Coronary artery (tissue), 2 donors: Measurements from ENCODE around the gene POMT2.
"Not testable (repeated sequence)": the region's sequence is repeated elsewhere in the genome, so short reads cannot be mapped to it uniquely, and the experiment has no call there.

Experiments used
- DNase-seq: peaks from one replicate; pipeline ENCODE4 v3.0.0-alpha.2; 2017; ENCODE audit warnings: low spot score
- H3K27ac ChIP-seq, 2 donors: fragments of 200-600 bp; sonication (generic); one replicate each; pipeline ENCODE4 v1.5.1; 2016 to 2019
- H3K4me3 ChIP-seq: fragments of 200-600 bp; sonication (generic); 2 replicates; pipeline ENCODE4 v1.5.1; 2016; ENCODE audit warnings: mild to moderate bottlenecking, moderate library complexity
- TF ChIP-seq, protein P1 (sequence below): fragments of 200-600 bp; sonication (generic); IDR thresholded peaks from one replicate; pipeline ENCODE4 v1.5.1; 2019; ENCODE audit warnings: antibody characterized with exemption

The POMT2 gene

DNA sequence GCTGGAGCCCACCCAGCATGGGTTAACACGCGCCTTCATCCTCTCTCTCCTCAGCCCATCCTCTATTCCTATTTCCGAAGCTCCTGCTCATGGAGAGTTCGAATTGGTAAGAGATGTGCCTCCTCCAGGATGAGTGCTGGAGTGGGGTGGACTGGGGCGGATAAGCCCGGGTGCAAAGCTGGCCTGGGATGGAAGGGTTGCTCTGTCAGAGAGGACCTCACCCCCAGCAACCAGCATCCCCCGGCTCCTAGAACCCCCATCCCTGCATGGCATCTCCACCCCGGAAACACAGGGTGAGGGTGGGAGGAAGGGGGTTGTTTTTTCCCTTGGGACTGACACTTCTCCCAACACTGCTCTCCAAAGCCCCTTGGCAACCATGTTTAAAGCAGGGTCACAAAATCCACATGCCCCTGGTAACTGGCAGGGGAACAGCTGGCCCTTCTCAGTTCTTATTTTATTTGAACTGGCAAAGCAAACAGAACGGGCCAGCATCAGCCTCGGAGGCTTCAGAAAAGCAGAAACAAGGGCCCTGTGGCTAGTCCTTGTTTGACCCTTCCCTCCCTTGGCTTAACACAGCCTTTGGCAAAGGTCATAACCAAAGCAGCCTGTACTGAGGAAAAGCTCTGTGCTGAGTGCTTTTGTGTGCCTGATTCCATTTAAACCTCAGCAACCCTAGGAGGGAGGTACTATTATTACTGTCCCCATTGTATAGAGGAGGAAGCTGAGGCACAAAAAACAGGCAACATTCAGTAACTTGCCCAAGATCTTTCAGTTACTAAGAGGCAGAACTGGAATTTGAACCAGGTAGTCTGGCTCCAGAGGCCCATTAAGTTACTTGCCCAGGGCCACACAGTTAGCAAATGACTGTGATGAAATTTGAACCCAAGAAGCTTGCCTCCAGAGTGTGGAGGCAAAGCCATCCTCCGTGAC is 4.4 kb upstream of the POMT2 start:
- TF ChIP-seq, protein P1, sequence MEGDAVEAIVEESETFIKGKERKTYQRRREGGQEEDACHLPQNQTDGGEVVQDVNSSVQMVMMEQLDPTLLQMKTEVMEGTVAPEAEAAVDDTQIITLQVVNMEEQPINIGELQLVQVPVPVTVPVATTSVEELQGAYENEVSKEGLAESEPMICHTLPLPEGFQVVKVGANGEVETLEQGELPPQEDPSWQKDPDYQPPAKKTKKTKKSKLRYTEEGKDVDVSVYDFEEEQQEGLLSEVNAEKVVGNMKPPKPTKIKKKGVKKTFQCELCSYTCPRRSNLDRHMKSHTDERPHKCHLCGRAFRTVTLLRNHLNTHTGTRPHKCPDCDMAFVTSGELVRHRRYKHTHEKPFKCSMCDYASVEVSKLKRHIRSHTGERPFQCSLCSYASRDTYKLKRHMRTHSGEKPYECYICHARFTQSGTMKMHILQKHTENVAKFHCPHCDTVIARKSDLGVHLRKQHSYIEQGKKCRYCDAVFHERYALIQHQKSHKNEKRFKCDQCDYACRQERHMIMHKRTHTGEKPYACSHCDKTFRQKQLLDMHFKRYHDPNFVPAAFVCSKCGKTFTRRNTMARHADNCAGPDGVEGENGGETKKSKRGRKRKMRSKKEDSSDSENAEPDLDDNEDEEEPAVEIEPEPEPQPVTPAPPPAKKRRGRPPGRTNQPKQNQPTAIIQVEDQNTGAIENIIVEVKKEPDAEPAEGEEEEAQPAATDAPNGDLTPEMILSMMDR = no peak
- no peak overlapping the region for H3K27ac ChIP-seq
- no peak overlapping the region for H3K4me3 ChIP-seq
- no peak for DNase-seq

DNA sequence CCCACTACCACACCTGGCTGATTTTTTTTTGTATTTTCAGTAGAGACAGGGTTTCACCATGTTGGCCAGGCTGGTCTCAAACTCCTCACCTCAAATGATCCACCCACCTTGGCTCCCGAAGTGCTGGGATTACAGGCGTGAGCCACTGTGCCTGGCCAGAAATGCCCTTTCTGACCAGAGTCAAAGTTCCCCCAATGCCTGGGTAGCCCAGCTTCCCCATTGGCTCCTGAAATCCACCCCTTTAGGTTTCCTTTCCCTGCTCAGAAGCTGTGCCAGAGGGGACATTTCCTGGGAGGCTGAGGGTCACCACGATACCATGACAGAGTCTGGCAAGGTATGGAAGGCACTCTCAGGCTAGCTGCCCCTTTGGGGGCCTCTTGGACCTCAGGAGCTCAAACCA is 3.6 kb upstream of the POMT2 start:
- Histone ChIP-seq H3K4me3 (no peak overlapping the region), H3K27ac (no peak overlapping the region)
- DNase-seq = no peak
- TF ChIP-seq, protein P1 = no peak

DNA sequence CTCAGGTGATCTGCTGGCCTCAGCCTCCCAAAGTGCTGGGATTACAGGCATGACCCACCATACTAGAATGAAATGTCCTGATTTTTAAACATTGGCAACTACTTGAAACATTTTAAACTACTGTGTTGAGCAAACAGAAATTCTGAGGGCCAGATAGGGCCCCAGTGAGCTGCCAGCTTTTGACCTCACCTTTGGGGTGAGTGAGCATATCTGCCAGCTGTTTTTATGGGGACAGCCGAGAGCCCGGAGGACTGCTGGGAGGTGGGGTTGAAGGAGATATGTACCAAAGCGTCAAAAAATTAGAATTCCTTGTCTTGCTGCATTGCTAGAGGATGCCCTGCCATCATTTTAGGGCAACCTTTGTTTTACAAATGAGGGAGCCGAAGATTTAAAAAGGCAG is 2.9 kb upstream of the POMT2 start:
- DNase-seq = peak; percentile 43
- H3K4me3 ChIP-seq = no peak overlapping the region
- TF ChIP-seq, protein P1 = no peak
- no peak overlapping the region for H3K27ac ChIP-seq

GRCh38 chr14:77322951-77323350 is 2.3 kb upstream of the POMT2 start:
- DNase-seq = peak; percentile 38
- no peak overlapping the region for H3K27ac ChIP-seq
- H3K4me3 ChIP-seq = no peak overlapping the region
- TF ChIP-seq, protein P1 = no peak

- peak overlapping the region; percentile 91 to 98 for H3K27ac ChIP-seq
- peak; percentile 53 for DNase-seq
- TF ChIP-seq, protein P1 = no peak
- H3K4me3 ChIP-seq = peak overlapping the region; percentile 89
Observed at GRCh38 chr14:77322250-77322902, 1.7 kb upstream of the POMT2 start.

DNA sequence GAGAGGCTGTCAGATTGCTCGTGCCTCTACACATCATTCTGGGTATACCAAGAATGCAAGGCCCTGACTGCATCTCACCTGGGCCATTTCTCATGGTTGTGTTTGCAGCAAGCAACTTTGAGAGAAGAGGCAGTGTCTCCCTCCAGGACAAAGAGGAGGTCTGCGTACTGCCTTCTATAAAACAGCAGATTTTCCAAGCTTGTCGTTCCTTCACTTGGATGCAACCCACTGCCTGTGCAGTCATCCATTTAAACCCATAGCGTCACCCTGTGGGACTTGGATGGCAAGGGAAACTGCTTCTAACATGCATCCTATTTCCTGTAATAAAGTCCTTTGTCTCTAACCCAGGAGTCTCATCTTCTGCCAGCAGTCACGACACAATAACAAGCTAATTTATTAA is 1.3 kb downstream of the POMT2 start:
- TF ChIP-seq, protein P1 = no peak
- DNase-seq = no peak
- H3K4me3 ChIP-seq = peak overlapping the region; percentile 89
- H3K27ac ChIP-seq = no peak overlapping the region

- not testable (repeated sequence) for H3K27ac ChIP-seq, H3K4me3 ChIP-seq, DNase-seq
Observed at GRCh38 chr14:77318756-77319155, 1.9 kb downstream of the POMT2 start.
